H1 (cell line): ENCODE results near the gene TBX4. TPM values are rescaled to one million over a fixed set of nuclear protein-coding genes. Genes with fewer than 3 reads are reported as not detected.

Experiments
- CTCF ChIA-PET: fragments of 300-600 bp; sonication (Branson Sonifier 250); formaldehyde crosslinking; loops from one replicate; lab custom pipeline; 2021; ENCODE audit not compliant: partially characterized antibody; lab: Charles Lee
- POLR2A ChIA-PET: fragments of 300-600 bp; sonication (Branson Sonifier 250); formaldehyde crosslinking; loops from one replicate; lab custom pipeline; 2021; ENCODE audit warnings: inconsistent platforms; ENCODE audit not compliant: partially characterized antibody; lab: Charles Lee
- DNase-seq, 2 experiments: peaks; one replicate each; pipeline versions ENCODE4 v3.0.0 to v3.0.0-alpha.2; 2010 to 2022; ENCODE audit warnings: low spot score in 2 of 2, low read depth in 1 of 2, mixed read lengths in 1 of 2
- FAIRE-seq: peaks from 2 replicates; lab custom pipeline; 2011; peaks lifted over from hg19 to GRCh38; lab: Jason Lieb, UNC
- H2AFZ ChIP-seq: 2 replicates; pipeline ENCODE4 v1.8.1; 2012; ENCODE audit warnings: low read length, inconsistent platforms
- H2AK5ac ChIP-seq: 2 replicates; pipeline ENCODE4 v1.6.1; 2013; ENCODE audit warnings: low read depth, low read length
- H2BK120ac ChIP-seq: replicated peaks from 2 replicates; pipeline ENCODE3; 2013; ENCODE audit warnings: low read depth, low read length, inconsistent platforms
- H2BK12ac ChIP-seq: 2 replicates; pipeline ENCODE4 v1.6.1; 2013; ENCODE audit warnings: low read depth, low read length
- H2BK15ac ChIP-seq: 2 replicates; pipeline ENCODE4 v1.6.1; 2013; ENCODE audit warnings: low read length
- H2BK20ac ChIP-seq: 2 replicates; pipeline ENCODE4 v1.6.1; 2013; ENCODE audit warnings: low read length
- H2BK5ac ChIP-seq: 2 replicates; pipeline ENCODE4 v1.6.1; 2013; ENCODE audit warnings: low read depth, low read length
- H3K14ac ChIP-seq: 2 replicates; pipeline ENCODE4 v1.6.1; 2013; ENCODE audit warnings: inconsistent platforms; ENCODE audit not compliant: insufficient read length
- H3K18ac ChIP-seq: 2 replicates; pipeline ENCODE4 v1.6.1; 2013; ENCODE audit warnings: low read length; ENCODE audit errors: extremely low read depth
- H3K23ac ChIP-seq: 2 replicates; pipeline ENCODE4 v1.6.1; 2013; ENCODE audit warnings: inconsistent platforms; ENCODE audit not compliant: insufficient read length
- H3K23me2 ChIP-seq: 2 replicates; pipeline ENCODE4 v1.6.1; 2013; ENCODE audit warnings: low read depth, low read length
- H3K27ac ChIP-seq: 2 replicates; pipeline ENCODE4 v1.6.1; 2011; ENCODE audit warnings: low read depth, low read length, inconsistent platforms
- H3K27me3 ChIP-seq, 4 experiments: replicated peaks in 1 of 4; 1 replicate in 1 of 4; 2 replicates in 3 of 4; pipeline versions ENCODE4 v1.6.1 to v1.8.1; 2011 to 2013; ENCODE audit warnings: low read length in 3 of 4, mild to moderate bottlenecking in 3 of 4, inconsistent platforms in 2 of 4, mixed read lengths in 2 of 4, moderate library complexity in 1 of 4; ENCODE audit not compliant: control insufficient read depth in 3 of 4, insufficient read depth in 3 of 4; ENCODE audit errors: extremely low read depth in 1 of 4
- H3K36me3 ChIP-seq, 4 experiments: 2 replicates each; pipeline versions ENCODE4 v1.6.1 to v1.8.1; 2011 to 2013; ENCODE audit warnings: mild to moderate bottlenecking in 4 of 4, low read length in 3 of 4, moderate library complexity in 2 of 4, control low read depth in 1 of 4, inconsistent platforms in 1 of 4; ENCODE audit not compliant: insufficient read depth in 4 of 4, control insufficient read depth in 2 of 4
- H3K4ac ChIP-seq: replicated peaks from 2 replicates; pipeline ENCODE3; 2013; ENCODE audit warnings: low read length, low read depth, mixed read lengths, inconsistent platforms; ENCODE audit not compliant: insufficient read length
- H3K4me1 ChIP-seq, 4 experiments: replicated peaks in 1 of 4; 1 replicate in 1 of 4; 2 replicates in 3 of 4; pipeline versions ENCODE4 v1.6.1 to v1.8.1; 2011 to 2013; ENCODE audit warnings: low read length in 3 of 4, inconsistent platforms in 2 of 4, mixed read lengths in 1 of 4; ENCODE audit not compliant: insufficient read depth in 4 of 4, control insufficient read depth in 3 of 4
- H3K4me2 ChIP-seq, 2 experiments: 2 replicates each; pipeline versions ENCODE4 v1.6.1 to v1.8.1; 2011 to 2013; ENCODE audit warnings: low read depth in 2 of 2, low read length in 2 of 2, control low read depth in 1 of 2, inconsistent platforms in 1 of 2, mild to moderate bottlenecking in 1 of 2; ENCODE audit not compliant: insufficient read depth in 1 of 2
- H3K4me3 ChIP-seq, 4 experiments: fragments of 200-600, 300-600 bp in 1 of 4; sonication (generic), shearing (Covaris generic), sonication (Bioruptor Twin) in 1 of 4; 2 replicates each; pipeline versions ENCODE4 v1.5.1 to v1.8.1; 2011 to 2016; ENCODE audit warnings: low read length in 4 of 4, low read depth in 3 of 4, control low read depth in 2 of 4, inconsistent platforms in 2 of 4, mild to moderate bottlenecking in 2 of 4, mixed read lengths in 1 of 4, moderate library complexity in 1 of 4; ENCODE audit not compliant: insufficient read depth in 2 of 4; ENCODE audit errors: extremely low read depth in 1 of 4
- H3K56ac ChIP-seq: replicated peaks from 2 replicates; pipeline ENCODE3; 2013; ENCODE audit warnings: low read depth, mild to moderate bottlenecking, mixed read lengths, low read length, inconsistent platforms; ENCODE audit not compliant: insufficient read length
- H3K79me1 ChIP-seq: 2 replicates; pipeline ENCODE4 v1.6.1; 2013; ENCODE audit warnings: low read depth, low read length, control low read depth
- H3K79me2 ChIP-seq, 2 experiments: 2 replicates each; pipeline versions ENCODE4 v1.6.1 to v1.8.1; 2012 to 2013; ENCODE audit warnings: low read length in 2 of 2, mild to moderate bottlenecking in 2 of 2, inconsistent platforms in 1 of 2; ENCODE audit not compliant: insufficient read depth in 2 of 2, control insufficient read depth in 1 of 2
- H3K9ac ChIP-seq, 4 experiments: replicated peaks in 1 of 4; 1 replicate in 1 of 4; 2 replicates in 3 of 4; pipeline versions ENCODE4 v1.6.1 to v1.8.1; 2011 to 2013; ENCODE audit warnings: low read depth in 3 of 4, low read length in 3 of 4, control low read depth in 2 of 4, mild to moderate bottlenecking in 2 of 4, moderate library complexity in 2 of 4, inconsistent platforms in 1 of 4; ENCODE audit errors: extremely low read depth in 1 of 4
- H3K9me3 ChIP-seq, 2 experiments: 2 replicates each; pipeline versions ENCODE4 v1.6.1 to v1.8.1; 2012 to 2013; ENCODE audit warnings: mild to moderate bottlenecking in 2 of 2, moderate library complexity in 2 of 2, control low read depth in 1 of 2, inconsistent platforms in 1 of 2, low read depth in 1 of 2, low read length in 1 of 2, mixed read lengths in 1 of 2; ENCODE audit not compliant: insufficient read depth in 2 of 2
- H4K20me1 ChIP-seq, 2 experiments: replicated peaks in 1 of 2; 2 replicates each; pipeline versions ENCODE3 to v1.8.1; 2011 to 2013; ENCODE audit warnings: inconsistent platforms in 2 of 2, low read length in 2 of 2, mild to moderate bottlenecking in 1 of 2; ENCODE audit not compliant: insufficient read depth in 2 of 2, control insufficient read depth in 1 of 2
- H4K5ac ChIP-seq: 2 replicates; pipeline ENCODE4 v1.6.1; 2013; ENCODE audit warnings: low read length, low read depth, mixed read lengths, inconsistent platforms; ENCODE audit not compliant: insufficient read length
- H4K8ac ChIP-seq: 2 replicates; pipeline ENCODE4 v1.8.0; 2013; ENCODE audit warnings: mild to moderate bottlenecking, moderate library complexity, low read length, inconsistent platforms; ENCODE audit not compliant: insufficient read depth; ENCODE audit errors: extremely low read depth
- H4K91ac ChIP-seq: replicated peaks from 2 replicates; pipeline ENCODE3; 2013; ENCODE audit warnings: low read length, mixed read lengths, inconsistent platforms; ENCODE audit not compliant: insufficient read length
- CBX8 ChIP-seq: fragments of 300-800, 300-1000 bp; sonication (generic); IDR thresholded peaks from 2 replicates; pipeline ENCODE4 v1.7.1; 2016; ENCODE audit warnings: low read depth, low read length, borderline replicate concordance
- JUND ChIP-seq: IDR thresholded peaks from 2 replicates; pipeline ENCODE4 v1.6.1; 2011; ENCODE audit warnings: mild to moderate bottlenecking, improper control_type of control experiment, low read length
- KDM4A ChIP-seq: IDR thresholded peaks from one replicate; pipeline ENCODE4 v1.7.1; 2012; ENCODE audit warnings: low read depth, mild to moderate bottlenecking, moderate library complexity, low read length, inconsistent platforms; ENCODE audit not compliant: severe bottlenecking
- POLR2AphosphoS5 ChIP-seq: IDR thresholded peaks from 2 replicates; pipeline ENCODE4 v1.6.1; 2011; ENCODE audit warnings: low read depth, low read length
- SIRT6 ChIP-seq: IDR thresholded peaks from one replicate; pipeline ENCODE4 v1.7.1; 2012; ENCODE audit warnings: low read length, inconsistent platforms
- TCF12 ChIP-seq: IDR thresholded peaks from 2 replicates; pipeline ENCODE4 v1.6.1; 2011; ENCODE audit warnings: low read depth, mild to moderate bottlenecking, low read length
- WGBS, 2 experiments: shearing (Covaris generic) in 1 of 2; methylation state at CpG; one replicate each; pipeline versions ENCODE4 v1.1.6 to v1.1.7; 2013 to 2015; ENCODE audit warnings: low lambda C conversion rate in 2 of 2, mixed read lengths in 2 of 2, inconsistent platforms in 1 of 2, low coverage in 1 of 2, missing lambda C conversion rate in 1 of 2; ENCODE audit not compliant: insufficient replicate concordance in 2 of 2, insufficient coverage in 1 of 2, insufficient read length in 1 of 2; ENCODE audit errors: extremely low coverage in 1 of 2, missing lambda C conversion rate in 1 of 2; 5-methylcytosine and 5-hydroxymethylcytosine counted together
- polyA plus RNA-seq, 7 experiments: library from polyadenylated mRNA; depleted of rRNA in 3 of 7; stranded (reverse) in 5 of 7; unstranded in 2 of 7; fragments of >200 nt in 5 of 7; fragments of 200-250 nt in 2 of 7; gene quantifications; 1 replicate in 5 of 7; 2 replicates in 1 of 7; 4 replicates in 1 of 7; pipeline versions ENCODE4 v1.2.1 to v1.2.3, GENCODE V29; 2011 to 2013; ENCODE audit warnings: missing spikeins in 2 of 7, mixed read lengths in 2 of 7
- total RNA-seq: library from RNA; stranded (reverse); fragmentation: NEBNext Ultra II Directional; extraction: Animal tissue kit (Norgen Biotek cat#: 25700); gene quantifications from 2 replicates; pipeline ENCODE4 v1.2.1, GENCODE V29; 2021

TBX4 gene
- total and polyA plus RNA-seq, 2 of the 8 experiments (the other 6 are each of a cell fraction or from before 2014, with no cell fraction given): 0.02 TPM; not detected in 1

DNA sequence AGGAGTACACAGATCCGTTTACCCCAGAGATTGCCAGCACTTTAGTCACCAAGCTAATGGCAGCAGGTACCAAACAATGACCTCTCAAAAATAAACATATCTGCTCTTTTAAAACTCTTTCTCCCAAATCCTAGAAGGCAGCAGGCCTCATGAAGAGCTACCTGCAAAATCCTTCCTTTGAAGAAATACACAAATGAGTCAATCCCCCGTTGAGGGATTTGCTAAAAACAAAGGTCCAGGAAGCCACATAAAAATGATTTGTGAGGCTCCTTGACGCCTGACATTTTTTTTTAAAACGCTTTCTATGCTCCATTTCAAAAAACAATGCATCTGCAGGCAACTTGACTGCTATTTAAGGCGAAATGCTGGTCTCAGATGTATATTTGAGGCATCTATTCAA, 80.6 kb downstream of the TBX4 start:
- Histone ChIP-seq H4K91ac (no peak overlapping the region), H3K23ac (no peak overlapping the region), H4K20me1 (no peaks in the 10 kb centered on the region), H3K4me2 (no peak overlapping the region), H3K36me3 (no peaks in the 10 kb centered on the region; a peak in 1 of 8 replicates), H3K56ac (no peak overlapping the region), H3K4me3 (no peak overlapping the region), H2BK5ac (no peak overlapping the region), H3K27me3 (no peaks in the 10 kb centered on the region), H2AK5ac (no peak overlapping the region), H2BK12ac (no peak overlapping the region), H3K27ac (no peak overlapping the region), H2AFZ (peak overlapping the region; percentile 22; the same call in 1 of the 2 replicates), H3K4me1 (no peaks in the 10 kb centered on the region), H2BK120ac (no peak overlapping the region), H3K18ac (no peak overlapping the region), H3K4ac (no peak overlapping the region), H2BK15ac (no peak overlapping the region), H3K9ac (no peak overlapping the region), H3K79me1 (no peaks in the 10 kb centered on the region), H3K23me2 (no peaks in the 10 kb centered on the region), H3K79me2 (no peaks in the 10 kb centered on the region), H3K9me3 (no peaks in the 10 kb centered on the region), H2BK20ac (no peak overlapping the region), H4K8ac (no peak overlapping the region), H4K5ac (no peak overlapping the region), H3K14ac (no peak overlapping the region)
- ChIA-PET CTCF (interaction anchor here (0.9 to 2.1 kb wide), 3 partner anchors 17 to 39 kb away, joined by 3 to 8 read pairs (median 4); no protein-coding TSS in a partner anchor), POLR2A (no interaction called here)
- DNase-seq (no peak), FAIRE-seq (no peak)
- WGBS, 2 experiments: 81% methylated on average over 5 of the region's 5 CpGs; no CpG with 5 or more reads in 1 of the 2 experiments
- TF ChIP-seq SIRT6 (no peak), KDM4A (no peak), CBX8 (no peak), JUND (no peak), TCF12 (no peak), POLR2AphosphoS5 (no peak)
